HCT116 (cell line): ENCODE data around the gene POLD2. TPM values are rescaled to one million over a fixed set of nuclear protein-coding genes. Genes with fewer than 3 reads are reported as not detected.

Source experiments
- ATAC-seq: fragments of 200-7000 bp; cut with Tn5 transposase; 2 replicates; pipeline ENCODE4 v1.9.1; 2020; ENCODE audit warnings: mild to moderate bottlenecking, moderate library complexity
- BruUV-seq: library from RNA; stranded (reverse); fragments of 400-500 nt; replicated peaks from 2 replicates; lab custom pipeline; 2021; lab: Mats Ljungman, UMichigan
- CTCF ChIA-PET: fragments of 300-600 bp; sonication (Branson Sonifier 250); formaldehyde crosslinking; loops from one replicate; lab custom pipeline; 2021; ENCODE audit warnings: antibody characterized with exemption; lab: Charles Lee
- POLR2A ChIA-PET: fragments of 300-600, 350-600 bp; sonication (Branson Sonifier 250); formaldehyde crosslinking; loops from one replicate; lab custom pipeline; 2021; ENCODE audit warnings: antibody characterized with exemption; lab: Charles Lee
- RAD21 ChIA-PET, 2 experiments: fragments of 300-600 bp; sonication (Branson Sonifier 250); formaldehyde crosslinking; loops; one replicate each; lab custom pipeline; 2023; ENCODE audit warnings: low total read pairs in 2 of 2; ENCODE audit not compliant: uncharacterized antibody in 2 of 2, unreplicated experiment in 2 of 2, low non-redundant PET in 1 of 2; lab: Charles Lee
- DNase-seq: peaks from one replicate; pipeline ENCODE4 v3.0.0-alpha.2; 2010; ENCODE audit warnings: low read depth, low spot score
- H2AFZ ChIP-seq: fragments of 200-600 bp; shearing (Covaris generic), sonication (generic); 2 replicates; pipeline ENCODE4 v1.6.1; 2017; ENCODE audit warnings: low read depth, mixed run types, mixed read lengths, antibody characterized with exemption, low read length; ENCODE audit not compliant: poor library complexity, severe bottlenecking
- H3K27ac ChIP-seq: 2 replicates; pipeline ENCODE4 v1.5.1; 2012; ENCODE audit warnings: low read depth, low read length
- H3K27me3 ChIP-seq: fragments of 200-600 bp; sonication (generic); 2 replicates; pipeline ENCODE4 v1.6.1; 2016; ENCODE audit warnings: mixed run types, low read length, mixed read lengths; ENCODE audit not compliant: insufficient read depth
- H3K36me3 ChIP-seq, 2 experiments: fragments of 200-500 bp in 1 of 2; fragments of 200-600 bp in 1 of 2; sonication (Bioruptor generic) in 1 of 2; sonication (generic) in 1 of 2; 2 replicates each; pipeline versions ENCODE4 v1.5.1 to v1.6.1; 2014 to 2016; ENCODE audit warnings: low read length in 2 of 2, inconsistent platforms in 1 of 2, mixed read lengths in 1 of 2, mixed run types in 1 of 2; ENCODE audit not compliant: insufficient read depth in 2 of 2, control insufficient read depth in 1 of 2
- H3K4me1 ChIP-seq, 2 experiments: fragments of 200-600 bp in 1 of 2; sonication (generic) in 1 of 2; 2 replicates each; pipeline versions ENCODE4 v1.5.1 to v1.6.1; 2012 to 2017; ENCODE audit warnings: low read length in 2 of 2, inconsistent platforms in 1 of 2, mild to moderate bottlenecking in 1 of 2, mixed read lengths in 1 of 2, mixed run types in 1 of 2, moderate library complexity in 1 of 2; ENCODE audit not compliant: insufficient read depth in 2 of 2, control insufficient read depth in 1 of 2
- H3K4me2 ChIP-seq: fragments of 200-600 bp; sonication (generic); 2 replicates; pipeline ENCODE4 v1.6.1; 2017; ENCODE audit warnings: mixed run types, low read length, mixed read lengths
- H3K4me3 ChIP-seq, 2 experiments: fragments of 200-600 bp in 1 of 2; sonication (generic) in 1 of 2; replicated peaks in 1 of 2; 2 replicates each; pipeline ENCODE4 v1.5.1; 2011 to 2016; ENCODE audit warnings: low read length in 2 of 2, control low read depth in 1 of 2, low read depth in 1 of 2, mild to moderate bottlenecking in 1 of 2, mixed read lengths in 1 of 2, mixed run types in 1 of 2
- H3K79me2 ChIP-seq: fragments of 200-600 bp; sonication (generic); 2 replicates; pipeline ENCODE4 v1.6.1; 2017; ENCODE audit warnings: mild to moderate bottlenecking, mixed run types, low read length, moderate library complexity, mixed read lengths; ENCODE audit not compliant: insufficient read depth
- H3K9ac ChIP-seq: fragments of 200-600 bp; sonication (generic); 2 replicates; pipeline ENCODE4 v1.6.1; 2016; ENCODE audit warnings: low read length, mixed read lengths
- H3K9me2 ChIP-seq: fragments of 200-600 bp; sonication (generic), shearing (Covaris generic); 2 replicates; pipeline ENCODE4 v1.6.1; 2017; ENCODE audit warnings: mixed run types, mild to moderate bottlenecking, moderate library complexity; ENCODE audit not compliant: insufficient read depth
- H3K9me3 ChIP-seq, 2 experiments: fragments of 200-500 bp in 1 of 2; fragments of 200-600 bp in 1 of 2; sonication (Bioruptor generic) in 1 of 2; sonication (generic) in 1 of 2; 2 replicates each; pipeline ENCODE4 v1.6.1; 2014 to 2017; ENCODE audit warnings: low read length in 2 of 2, mixed read lengths in 2 of 2, inconsistent platforms in 1 of 2, low read depth in 1 of 2, mild to moderate bottlenecking in 1 of 2, mixed run types in 1 of 2, moderate library complexity in 1 of 2; ENCODE audit not compliant: control insufficient read depth in 1 of 2, insufficient read depth in 1 of 2
- H4K20me1 ChIP-seq: fragments of 200-600 bp; sonication (generic), shearing (Covaris generic); 2 replicates; pipeline ENCODE4 v1.6.1; 2017; ENCODE audit warnings: mixed run types, mild to moderate bottlenecking, moderate library complexity; ENCODE audit not compliant: insufficient read depth
- POLR2AphosphoS5 ChIP-seq: IDR thresholded peaks from 2 replicates; pipeline ENCODE4 v1.6.1; 2011; ENCODE audit warnings: mild to moderate bottlenecking, low read depth, low read length, moderate library complexity
- SIN3A ChIP-seq: IDR thresholded peaks from 2 replicates; pipeline ENCODE4 v1.6.1; 2012; ENCODE audit warnings: low read depth
- SRF ChIP-seq: IDR thresholded peaks from 2 replicates; pipeline ENCODE4 v1.6.1; 2012; ENCODE audit warnings: low read depth
- intact Hi-C: fragments of 100-400 bp; cut with micrococcal nuclease; formaldehyde crosslinking; loops from 2 replicates; pipeline ENCODE4 v1.10.0; 2022
- microRNA-seq: library from miRNA; unstranded; fragments of <30 nt; microRNA quantifications from one replicate; pipeline ENCODE4, GENCODE V29; 2016; ENCODE audit warnings: borderline number of aligned reads
- total RNA-seq: library from RNA; stranded (reverse); gene quantifications from one replicate; pipeline ENCODE4 v1.2.1, GENCODE V29; 2021; ENCODE audit not compliant: unreplicated experiment

Gene POLD2
- total RNA-seq, 1 experiment from 2014 or later: 237 TPM

DNA sequence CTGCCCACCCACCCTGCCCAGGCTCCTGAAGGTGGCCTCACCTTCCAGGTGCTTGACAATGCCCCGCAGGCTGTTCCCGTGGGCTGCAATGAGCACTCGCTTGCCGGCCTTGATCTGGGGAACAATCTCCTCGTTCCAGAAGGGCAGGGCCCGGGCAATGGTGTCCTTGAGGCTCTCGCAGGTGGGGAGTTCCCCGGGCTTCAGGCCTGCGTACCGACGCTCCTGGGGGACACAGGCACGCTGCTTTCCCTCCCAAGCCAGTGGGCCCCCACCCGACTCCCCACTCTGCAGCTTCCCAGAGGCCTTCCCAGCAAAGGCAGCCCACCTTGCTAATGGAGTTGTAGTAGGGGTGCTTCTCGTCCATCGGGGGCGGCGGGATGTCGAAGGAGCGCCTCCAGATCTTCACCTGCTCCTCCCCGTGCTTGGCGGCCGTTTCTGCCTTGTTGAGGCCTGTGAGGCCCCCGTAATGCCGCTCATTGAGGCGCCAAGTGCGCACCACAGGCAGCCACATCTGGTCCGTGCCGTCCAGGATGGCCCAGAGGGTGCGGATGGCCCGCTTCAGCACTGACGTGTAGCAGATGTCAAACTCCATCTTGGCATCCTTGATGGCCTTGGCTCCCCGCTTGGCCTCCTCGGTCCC is 58.4 kb downstream of the POLD2 start:
- ChIA-PET POLR2A (interaction anchor here (1.2 kb wide), 1 partner anchor 16 kb away, joined by 5 read pairs; no protein-coding TSS in a partner anchor), RAD21 (no interaction called here), CTCF (interaction anchor here (1.1 kb wide), 1 partner anchor 45 kb away, joined by 3 read pairs; no protein-coding TSS in a partner anchor)
- Histone ChIP-seq H4K20me1 (no peaks in the 10 kb centered on the region), H3K27me3 (no peaks in the 10 kb centered on the region), H3K27ac (no peak overlapping the region), H2AFZ (no peak overlapping the region), H3K9me2 (no peaks in the 10 kb centered on the region), H3K4me2 (no peak overlapping the region), H3K36me3 (peaks cover 0 to 14% of the 10 kb centered on the region in 2 experiments; a peak in 2 of 4 replicates), H3K9me3 (no peaks in the 10 kb centered on the region), H3K9ac (no peak overlapping the region), H3K79me2 (no peaks in the 10 kb centered on the region), H3K4me3 (no peak overlapping the region), H3K4me1 (peaks cover 0 to 6% of the 10 kb centered on the region in 2 experiments; a peak in 1 of 4 replicates)
- BruUV-seq: no TSS peak
- DNase-seq (no peak), ATAC-seq (peak; percentile 7; the same call in 1 of the 2 replicates)
- intact Hi-C loops: no loop called here
- TF ChIP-seq SRF (no peak), POLR2AphosphoS5 (peak; percentile 30), SIN3A (no peak)

Small RNA genes lying within 50 kb of the gene (microRNA-seq; reads per million reads assigned to microRNA genes)
- not detected for gene MIR6838

Other genes starting within 250 kb of the POLD2 start
- 28.0 TPM for gene URGCP, start 217.0 kb downstream of the POLD2 start, total RNA-seq
- 12.9 TPM for gene UBE2D4, start 197.1 kb downstream of the POLD2 start, total RNA-seq
- not detected for gene SPDYE1, start 125.7 kb downstream of the POLD2 start, total RNA-seq
- 39.4 TPM for gene DBNL, start 78.8 kb downstream of the POLD2 start, total RNA-seq
- 0.27 TPM for gene PGAM2, start 58.0 kb downstream of the POLD2 start, total RNA-seq
- 28.7 TPM for gene POLM, start 41.0 kb downstream of the POLD2 start, total RNA-seq
- 0.49 TPM for gene AEBP1, start 19.2 kb downstream of the POLD2 start, total RNA-seq
- gene MYL7, start 17.8 kb upstream of the POLD2 start, total RNA-seq: not detected
- gene GCK, start 65.9 kb upstream of the POLD2 start, total RNA-seq: 0.34 TPM
- 84.8 TPM for gene YKT6, start 77.4 kb upstream of the POLD2 start, total RNA-seq
- gene CAMK2B, start 202.0 kb upstream of the POLD2 start, total RNA-seq: 0.34 TPM